ENCODE data around the gene SESN2. TPM values are rescaled to one million over a fixed set of nuclear protein-coding genes. Genes with fewer than 3 reads are reported as not detected.

The SESN2 gene
- total RNA-seq, 1 experiment from 2014 or later = 16.0 TPM

GRCh38 chr1:28282426-28283407, 23.4 kb downstream of the SESN2 start:
- H3K27me3 ChIP-seq (replicated peaks) = no peaks in the 10 kb centered on the region
- no peak overlapping the region for H3K27ac ChIP-seq
- H3K36me3 ChIP-seq = peaks cover 52% of the 10 kb centered on the region
- H3K9me3 ChIP-seq (replicated peaks) = no peaks in the 10 kb centered on the region
- H3K4me1 ChIP-seq (replicated peaks) = no peaks in the 10 kb centered on the region
- no peak for DNase-seq (ENCODE audit: low read depth in 1 of 2, low spot score in 2 of 2)
- H3K4me3 ChIP-seq = no peak overlapping the region

GRCh38 chr1:28286111-28286510, 26.8 kb downstream of the SESN2 start:
- Histone ChIP-seq H3K9me3 (replicated peaks) (no peaks in the 10 kb centered on the region), H3K4me1 (replicated peaks) (no peaks in the 10 kb centered on the region), H3K4me3 (no peak overlapping the region), H3K27me3 (replicated peaks) (no peaks in the 10 kb centered on the region), H3K27ac (no peak overlapping the region), H3K36me3 (peaks cover 21% of the 10 kb centered on the region)
- no peak for DNase-seq (ENCODE audit: low read depth in 1 of 2, low spot score in 2 of 2)

GRCh38 chr1:28288487-28288886, 29.2 kb downstream of the SESN2 start:
- no peak for DNase-seq (ENCODE audit: low read depth in 1 of 2, low spot score in 2 of 2)
- no peaks in the 10 kb centered on the region for H3K36me3 ChIP-seq
- no peak overlapping the region for H3K27ac ChIP-seq
- no peak overlapping the region for H3K4me3 ChIP-seq
- no peaks in the 10 kb centered on the region for H3K4me1 ChIP-seq (replicated peaks)
- H3K27me3 ChIP-seq (replicated peaks) = no peaks in the 10 kb centered on the region
- H3K9me3 ChIP-seq (replicated peaks) = no peaks in the 10 kb centered on the region

GRCh38 chr1:28290851-28291250, 31.5 kb downstream of the SESN2 start:
- no peak for DNase-seq (ENCODE audit: low read depth in 1 of 2, low spot score in 2 of 2)
- H3K4me3 ChIP-seq = no peak overlapping the region
- H3K36me3 ChIP-seq = no peaks in the 10 kb centered on the region
- no peaks in the 10 kb centered on the region for H3K9me3 ChIP-seq (replicated peaks)
- no peaks in the 10 kb centered on the region for H3K27me3 ChIP-seq (replicated peaks)
- no peaks in the 10 kb centered on the region for H3K4me1 ChIP-seq (replicated peaks)
- no peak overlapping the region for H3K27ac ChIP-seq

GRCh38 chr1:28291711-28292110, 32.4 kb downstream of the SESN2 start:
- no peak for DNase-seq (ENCODE audit: low read depth in 1 of 2, low spot score in 2 of 2)
- no peaks in the 10 kb centered on the region; the same call in 1 of the 2 replicates for H3K4me1 ChIP-seq (replicated peaks)
- H3K4me3 ChIP-seq = no peak overlapping the region

GRCh38 chr1:28295936-28296335, 36.6 kb downstream of the SESN2 start:
- Histone ChIP-seq H3K27ac (no peak overlapping the region), H3K9me3 (replicated peaks) (no peaks in the 10 kb centered on the region), H3K27me3 (replicated peaks) (no peaks in the 10 kb centered on the region), H3K36me3 (no peaks in the 10 kb centered on the region), H3K4me3 (no peak overlapping the region), H3K4me1 (replicated peaks) (no peaks in the 10 kb centered on the region; the same call in 1 of the 2 replicates)
- no peak for DNase-seq (ENCODE audit: low read depth in 1 of 2, low spot score in 2 of 2)

More at GRCh38 chr1:28291711-28292110, 32.4 kb downstream of the SESN2 start:
- Histone ChIP-seq H3K9me3 (replicated peaks) (no peaks in the 10 kb centered on the region), H3K27ac (no peak overlapping the region), H3K36me3 (no peaks in the 10 kb centered on the region), H3K27me3 (replicated peaks) (no peaks in the 10 kb centered on the region)

GRCh38 chr1:28296401-28297261, 37.3 kb downstream of the SESN2 start:
- Histone ChIP-seq H3K4me1 (replicated peaks) (no peaks in the 10 kb centered on the region; the same call in 1 of the 2 replicates), H3K4me3 (no peak overlapping the region), H3K9me3 (replicated peaks) (no peaks in the 10 kb centered on the region), H3K27me3 (replicated peaks) (no peaks in the 10 kb centered on the region), H3K36me3 (no peaks in the 10 kb centered on the region), H3K27ac (no peak overlapping the region)
- no peak for DNase-seq (ENCODE audit: low read depth in 1 of 2, low spot score in 2 of 2)

- H3K36me3 ChIP-seq = no peaks in the 10 kb centered on the region
- no peaks in the 10 kb centered on the region for H3K9me3 ChIP-seq (replicated peaks)
- no peak for DNase-seq (ENCODE audit: low read depth in 1 of 2, low spot score in 2 of 2)
Observed at GRCh38 chr1:28297826-28298225, 38.5 kb downstream of the SESN2 start.

GRCh38 chr1:28298438-28298837, 39.1 kb downstream of the SESN2 start:
- H3K27me3 ChIP-seq (replicated peaks) = no peaks in the 10 kb centered on the region

More at GRCh38 chr1:28297826-28298225, 38.5 kb downstream of the SESN2 start:
- no peak overlapping the region for H3K27ac ChIP-seq
- no peaks in the 10 kb centered on the region; the same call in 1 of the 2 replicates for H3K4me1 ChIP-seq (replicated peaks)
- no peak overlapping the region for H3K4me3 ChIP-seq
- H3K27me3 ChIP-seq (replicated peaks) = no peaks in the 10 kb centered on the region

GRCh38 chr1:28301368-28302174, 42.3 kb downstream of the SESN2 start:
- Histone ChIP-seq H3K36me3 (no peaks in the 10 kb centered on the region), H3K4me1 (replicated peaks) (no peaks in the 10 kb centered on the region; the same call in 1 of the 2 replicates), H3K4me3 (no peak overlapping the region), H3K27ac (no peak overlapping the region), H3K27me3 (replicated peaks) (no peaks in the 10 kb centered on the region), H3K9me3 (replicated peaks) (no peaks in the 10 kb centered on the region)
- no peak for DNase-seq (ENCODE audit: low read depth in 1 of 2, low spot score in 2 of 2)

More at GRCh38 chr1:28298438-28298837, 39.1 kb downstream of the SESN2 start:
- DNase-seq (ENCODE audit: low read depth in 1 of 2, low spot score in 2 of 2) = no peak
- H3K9me3 ChIP-seq (replicated peaks) = no peaks in the 10 kb centered on the region
- no peaks in the 10 kb centered on the region for H3K36me3 ChIP-seq
- no peak overlapping the region for H3K27ac ChIP-seq
- no peaks in the 10 kb centered on the region; the same call in 1 of the 2 replicates for H3K4me1 ChIP-seq (replicated peaks)
- H3K4me3 ChIP-seq = no peak overlapping the region

GRCh38 chr1:28302247-28302646, 42.9 kb downstream of the SESN2 start:
- no peak overlapping the region for H3K4me3 ChIP-seq
- no peaks in the 10 kb centered on the region for H3K27me3 ChIP-seq (replicated peaks)

GRCh38 chr1:28306301-28306949, 47.1 kb downstream of the SESN2 start:
- H3K4me3 ChIP-seq = no peak overlapping the region
- no peaks in the 10 kb centered on the region for H3K36me3 ChIP-seq
- DNase-seq (ENCODE audit: low read depth in 1 of 2, low spot score in 2 of 2) = no peak
- no peaks in the 10 kb centered on the region for H3K9me3 ChIP-seq (replicated peaks)
- no peak overlapping the region for H3K27ac ChIP-seq
- H3K4me1 ChIP-seq (replicated peaks) = no peaks in the 10 kb centered on the region
- no peaks in the 10 kb centered on the region; the same call in 1 of the 2 replicates for H3K27me3 ChIP-seq (replicated peaks)

More at GRCh38 chr1:28302247-28302646, 42.9 kb downstream of the SESN2 start:
- Histone ChIP-seq H3K9me3 (replicated peaks) (no peaks in the 10 kb centered on the region), H3K4me1 (replicated peaks) (no peaks in the 10 kb centered on the region), H3K36me3 (no peaks in the 10 kb centered on the region), H3K27ac (no peak overlapping the region)
- DNase-seq (ENCODE audit: low read depth in 1 of 2, low spot score in 2 of 2) = no peak

All from SJSA1 (cell line).